ENCODE data around the gene SUDS3. TPM values are rescaled to one million over a fixed set of nuclear protein-coding genes. Genes with fewer than 3 reads are reported as not detected.
"Not testable (repeated sequence)": the region's sequence is repeated elsewhere in the genome, so short reads cannot be mapped to it uniquely, and the experiment has no call there.

The SUDS3 gene
- total and polyA plus RNA-seq, 7 donors = 8.3 to 27.8 (median 18.9) TPM

- intact Hi-C loops (cut with DNase I) = no loop called here
These were observed 29.5 kb upstream of the SUDS3 start for GRCh38 chr12:118346895-118347294.

GRCh38 chr12:118347916-118348315 lies 28.4 kb upstream of the SUDS3 start:
- Histone ChIP-seq H3K27ac (no peak overlapping the region), H3K27me3 (ENCODE audit: insufficient read depth in 3 of 3, low read length in 2 of 3) (no peaks in the 10 kb centered on the region), H3K4me1 (peaks cover 9% of the 10 kb centered on the region), H3K9me3 (no peaks in the 10 kb centered on the region), H3K36me3 (ENCODE audit: insufficient read depth in 1 of 2, low read depth in 1 of 2) (no peaks in the 10 kb centered on the region), H3K4me3 (no peak overlapping the region)
- intact Hi-C loops (cut with DNase I) = no loop called here
- no peak for TF ChIP-seq CTCF (IDR thresholded peaks at IDR 0.05)
- WGBS, 3 donors = 95 to 99% (median 97%) methylated on average over 2 of the region's 2 CpGs
- ATAC-seq = no peak
- no peak for DNase-seq

More at GRCh38 chr12:118346895-118347294, 29.5 kb upstream of the SUDS3 start:
- H3K9me3 ChIP-seq = no peaks in the 10 kb centered on the region
- WGBS, 3 donors = 66 to 79% (median 70%) methylated on average over 7 of the region's 7 CpGs
- no peak overlapping the region for H3K4me3 ChIP-seq
- no peak overlapping the region for H3K27ac ChIP-seq
- ATAC-seq (no peak), DNase-seq (no peak)
- no peaks in the 10 kb centered on the region for H3K36me3 ChIP-seq (ENCODE audit: insufficient read depth in 1 of 2, low read depth in 1 of 2)
- H3K27me3 ChIP-seq (ENCODE audit: insufficient read depth in 3 of 3, low read length in 2 of 3) = no peaks in the 10 kb centered on the region
- TF ChIP-seq CTCF (IDR thresholded peaks at IDR 0.05) = no peak
- peaks cover 9% of the 10 kb centered on the region for H3K4me1 ChIP-seq

GRCh38 chr12:118350908-118351559 lies 25.3 kb upstream of the SUDS3 start:
- intact Hi-C loops (cut with DNase I) = no loop called here
- Histone ChIP-seq H3K27ac (no peak overlapping the region), H3K36me3 (ENCODE audit: insufficient read depth in 1 of 2, low read depth in 1 of 2) (no peaks in the 10 kb centered on the region), H3K27me3 (ENCODE audit: insufficient read depth in 3 of 3, low read length in 2 of 3) (no peaks in the 10 kb centered on the region), H3K4me1 (peaks cover 9% of the 10 kb centered on the region), H3K9me3 (no peaks in the 10 kb centered on the region), H3K4me3 (no peak overlapping the region)
- DNase-seq (no peak), ATAC-seq (no peak)
- no peak for TF ChIP-seq CTCF (IDR thresholded peaks at IDR 0.05)
- WGBS, 3 donors = 88 to 93% (median 90%) methylated on average over 6 of the region's 6 CpGs

GRCh38 chr12:118353721-118354120 lies 22.6 kb upstream of the SUDS3 start:
- Histone ChIP-seq H3K9me3 (no peaks in the 10 kb centered on the region), H3K27ac (no peak overlapping the region), H3K36me3 (ENCODE audit: insufficient read depth in 1 of 2, low read depth in 1 of 2) (no peaks in the 10 kb centered on the region), H3K27me3 (ENCODE audit: insufficient read depth in 3 of 3, low read length in 2 of 3) (no peaks in the 10 kb centered on the region), H3K4me3 (no peak overlapping the region), H3K4me1 (peaks cover 12% of the 10 kb centered on the region)
- DNase-seq (no peak), ATAC-seq (no peak)
- 80 to 92% (median 87%) methylated on average over 4 of the region's 4 CpGs for WGBS, 3 donors
- TF ChIP-seq CTCF (IDR thresholded peaks at IDR 0.05) = no peak
- intact Hi-C loops (cut with DNase I) = no loop called here

- H3K9me3 ChIP-seq; H3K27ac ChIP-seq; ATAC-seq; H3K4me3 ChIP-seq; intact Hi-C loops (cut with DNase I); H3K36me3 ChIP-seq (ENCODE audit: insufficient read depth in 1 of 2, low read depth in 1 of 2); DNase-seq; H3K27me3 ChIP-seq (ENCODE audit: insufficient read depth in 3 of 3, low read length in 2 of 3): not testable (repeated sequence)
- peaks cover 12% of the 10 kb centered on the region for H3K4me1 ChIP-seq
- 86 to 94% (median 89%) methylated on average over 4 of the region's 4 CpGs for WGBS, 3 donors
These were observed 21.9 kb upstream of the SUDS3 start for GRCh38 chr12:118354503-118354902.
